ENCODE data around the gene FIS1. TPM values are rescaled to one million over a fixed set of nuclear protein-coding genes. Genes with fewer than 3 reads are reported as not detected.

Gene FIS1
- total RNA-seq, 1 donor from 2014 or later, result 122 TPM

- intact Hi-C loops (cut with micrococcal nuclease), result no loop called here
Observed at GRCh38 chr7:101235522-101235921, 9.4 kb downstream of the FIS1 start.

- intact Hi-C loops (cut with micrococcal nuclease), result no loop called here
Observed at GRCh38 chr7:101235050-101235449, 9.8 kb downstream of the FIS1 start.

- intact Hi-C loops (cut with micrococcal nuclease), result no loop called here
Observed at GRCh38 chr7:101234636-101235035, 10.2 kb downstream of the FIS1 start.

- intact Hi-C loops (cut with micrococcal nuclease), result no loop called here
Observed at GRCh38 chr7:101233907-101234547, 10.9 kb downstream of the FIS1 start.

GRCh38 chr7:101232141-101232850 is 12.6 kb downstream of the FIS1 start:
- intact Hi-C loops (cut with micrococcal nuclease), result no loop called here

GRCh38 chr7:101231644-101232043 is 13.2 kb downstream of the FIS1 start:
- intact Hi-C loops (cut with micrococcal nuclease), result no loop called here

GRCh38 chr7:101226721-101227120 is 18.2 kb downstream of the FIS1 start:
- intact Hi-C loops (cut with micrococcal nuclease), result no loop called here

GRCh38 chr7:101225650-101226049 is 19.2 kb downstream of the FIS1 start:
- intact Hi-C loops (cut with micrococcal nuclease), result no loop called here

- intact Hi-C loops (cut with micrococcal nuclease), result no loop called here
Observed at GRCh38 chr7:101223528-101223927, 21.4 kb downstream of the FIS1 start.

GRCh38 chr7:101222275-101222830 is 22.5 kb downstream of the FIS1 start:
- intact Hi-C loops (cut with micrococcal nuclease), result no loop called here

GRCh38 chr7:101220295-101220694 is 24.6 kb downstream of the FIS1 start:
- intact Hi-C loops (cut with micrococcal nuclease), result no loop called here

- intact Hi-C loops (cut with micrococcal nuclease), result loop anchor here (1.0 to 2.0 kb wide), 8 partner anchors 26 to 329 kb away; partner anchors contain the start of genes AP1S1, IFT22, TRIM56 and UFSP1
Observed at GRCh38 chr7:101218236-101219125, 26.4 kb downstream of the FIS1 start.

- intact Hi-C loops (cut with micrococcal nuclease), result loop anchor here (1.0 to 2.0 kb wide), 10 partner anchors 25 to 342 kb away; partner anchors contain the start of genes AP1S1, IFT22, SRRT and TRIM56
Observed at GRCh38 chr7:101217388-101218235, 27.3 kb downstream of the FIS1 start, which contains the start of the genes PLOD3 and ZNHIT1. Gene PLOD3, minus strand, starts transcription at chr7:101217581. Its CDS starts 307 bp downstream, at chr7:101217274. Gene ZNHIT1, plus strand, starts transcription at chr7:101218165. Its CDS starts 31 bp downstream, at chr7:101218196.

- intact Hi-C loops (cut with micrococcal nuclease), result loop anchor here (1.0 kb wide), 2 partner anchors 52 to 342 kb away; partner anchors contain the start of genes SRRT and VGF
Observed at GRCh38 chr7:101216860-101217387, 28.0 kb downstream of the FIS1 start.

- intact Hi-C loops (cut with micrococcal nuclease), result no loop called here
Observed at GRCh38 chr7:101216001-101216859, 28.7 kb downstream of the FIS1 start.

GRCh38 chr7:101212014-101212413 is 32.9 kb downstream of the FIS1 start:
- intact Hi-C loops (cut with micrococcal nuclease), result no loop called here

GRCh38 chr7:101211501-101211900 is 33.4 kb downstream of the FIS1 start:
- intact Hi-C loops (cut with micrococcal nuclease), result no loop called here

GRCh38 chr7:101210143-101210542 is 34.7 kb downstream of the FIS1 start:
- intact Hi-C loops (cut with micrococcal nuclease), result no loop called here

- intact Hi-C loops (cut with micrococcal nuclease), result no loop called here
Observed at GRCh38 chr7:101208794-101209193, 36.1 kb downstream of the FIS1 start.

Measured in T-helper 1 cell treated with Interleukin-12 subunit alpha and Interleukin-12 subunit beta and Interleukin-4 antibody, amounts not matched to agents 30 ng/mL and 1 ng/mL, for 36 hours (primary cell).